Measurements from ENCODE around the gene FBXO31. TPM values are rescaled to one million over a fixed set of nuclear protein-coding genes. Genes with fewer than 3 reads are reported as not detected.

The FBXO31 gene
- total RNA-seq, 4 donors from 2014 or later: 156 to 264 (median 201) TPM

DNA sequence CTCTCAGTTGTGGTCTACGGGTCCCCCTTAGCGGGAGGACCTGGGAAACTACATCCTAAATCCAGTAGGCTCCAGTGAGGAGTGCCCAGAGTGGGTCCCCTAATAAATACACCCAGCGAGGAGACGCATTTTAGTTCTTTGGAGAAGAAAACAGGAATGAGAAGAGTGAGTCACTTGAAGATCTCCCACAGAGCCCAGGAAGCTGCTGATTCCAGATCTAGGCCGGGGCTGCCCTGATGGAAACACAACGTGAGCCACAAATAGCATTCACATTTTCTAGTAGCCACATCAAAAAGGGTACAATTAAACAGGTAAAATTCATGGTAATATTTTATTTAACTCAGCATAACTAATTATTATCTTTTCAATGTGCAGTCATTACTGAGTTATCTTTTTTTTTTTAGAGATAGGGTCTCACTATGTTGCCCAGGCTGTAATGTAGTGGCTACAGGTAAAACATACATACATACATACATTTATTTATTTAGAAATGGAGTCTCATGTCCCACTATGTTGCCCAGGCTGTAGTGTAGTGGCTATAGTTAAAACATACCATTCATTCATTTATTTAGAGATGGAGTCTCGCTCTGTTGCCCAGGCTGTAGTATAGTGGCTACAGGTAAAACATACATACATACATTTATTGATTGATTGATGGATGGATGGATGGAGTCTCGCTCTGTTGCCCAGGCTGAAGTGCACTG is 21.5 kb downstream of the FBXO31 start:
- TF ChIP-seq, protein P1, sequence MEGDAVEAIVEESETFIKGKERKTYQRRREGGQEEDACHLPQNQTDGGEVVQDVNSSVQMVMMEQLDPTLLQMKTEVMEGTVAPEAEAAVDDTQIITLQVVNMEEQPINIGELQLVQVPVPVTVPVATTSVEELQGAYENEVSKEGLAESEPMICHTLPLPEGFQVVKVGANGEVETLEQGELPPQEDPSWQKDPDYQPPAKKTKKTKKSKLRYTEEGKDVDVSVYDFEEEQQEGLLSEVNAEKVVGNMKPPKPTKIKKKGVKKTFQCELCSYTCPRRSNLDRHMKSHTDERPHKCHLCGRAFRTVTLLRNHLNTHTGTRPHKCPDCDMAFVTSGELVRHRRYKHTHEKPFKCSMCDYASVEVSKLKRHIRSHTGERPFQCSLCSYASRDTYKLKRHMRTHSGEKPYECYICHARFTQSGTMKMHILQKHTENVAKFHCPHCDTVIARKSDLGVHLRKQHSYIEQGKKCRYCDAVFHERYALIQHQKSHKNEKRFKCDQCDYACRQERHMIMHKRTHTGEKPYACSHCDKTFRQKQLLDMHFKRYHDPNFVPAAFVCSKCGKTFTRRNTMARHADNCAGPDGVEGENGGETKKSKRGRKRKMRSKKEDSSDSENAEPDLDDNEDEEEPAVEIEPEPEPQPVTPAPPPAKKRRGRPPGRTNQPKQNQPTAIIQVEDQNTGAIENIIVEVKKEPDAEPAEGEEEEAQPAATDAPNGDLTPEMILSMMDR (IDR thresholded peaks at IDR 0.05 in 4 of 5, conservative IDR thresholded peaks at IDR 0.05 in 1 of 5): no peak
- no peak for TF ChIP-seq POLR2A (IDR thresholded peaks at IDR 0.05)
- intact Hi-C loops (cut with DNase I; ENCODE audit: low total_unique reads): no loop called here
- H3K9me3 ChIP-seq: no peaks in the 10 kb centered on the region
- peak overlapping the region; percentile 92 to 97 (median 93) for H3K27ac ChIP-seq
- ATAC-seq (no peak), DNase-seq (no peak)
- H3K4me1 ChIP-seq: peaks cover 76 to 81% of the 10 kb centered on the region in 2 donors
- no peaks in the 10 kb centered on the region for H3K27me3 ChIP-seq
- peaks cover 0 to 9% of the 10 kb centered on the region in 2 donors for H3K36me3 ChIP-seq
- in situ Hi-C loops (cut with MboI; ENCODE audit: low sequenced_read_pairs in 4 of 4): no loop called here
- H3K4me3 ChIP-seq: no peak overlapping the region

DNA sequence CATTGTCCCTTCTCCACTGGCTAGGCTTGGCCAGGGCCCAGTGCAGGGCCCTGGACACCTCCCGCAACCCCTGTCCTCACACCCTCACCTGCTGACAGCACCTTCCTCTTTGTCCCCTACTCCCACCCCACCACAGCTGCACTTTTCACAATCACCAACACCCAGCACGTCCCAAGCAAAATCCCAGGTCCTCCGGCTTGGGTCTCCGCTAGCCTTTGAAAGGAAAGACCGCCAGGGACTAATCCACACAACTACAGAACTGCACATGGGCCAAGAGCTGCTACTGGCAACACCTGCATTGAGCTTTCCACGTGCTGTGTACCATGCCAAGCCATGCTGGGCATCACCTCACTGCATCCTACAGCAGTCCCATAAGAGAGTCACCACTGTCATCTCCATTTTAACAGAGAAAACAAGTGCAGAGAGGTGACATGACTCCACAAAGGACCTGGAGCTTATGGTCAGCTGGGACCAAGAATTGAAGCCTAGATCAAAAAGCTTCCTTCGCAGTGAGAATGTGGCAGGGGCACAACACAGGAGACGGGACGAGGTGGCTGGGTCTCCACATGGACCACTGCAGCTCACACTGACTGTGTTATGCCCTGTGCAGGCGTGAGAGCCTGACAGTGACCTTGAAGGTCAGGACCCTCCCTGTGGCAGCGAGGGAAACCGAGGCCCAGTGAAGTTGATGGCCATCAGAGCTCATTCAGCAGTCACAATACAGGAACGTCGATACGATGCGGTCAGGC is 22.5 kb downstream of the FBXO31 start:
- Histone ChIP-seq H3K4me1 (peaks cover 70 to 83% of the 10 kb centered on the region in 2 donors), H3K36me3 (peaks cover 0 to 9% of the 10 kb centered on the region in 2 donors), H3K9me3 (no peaks in the 10 kb centered on the region), H3K27ac (peak overlapping the region; percentile 92 to 97 (median 93)), H3K4me3 (no peak overlapping the region), H3K27me3 (no peaks in the 10 kb centered on the region)
- intact Hi-C loops (cut with DNase I; ENCODE audit: low total_unique reads): no loop called here
- no peak for DNase-seq
- ATAC-seq: no peak
- in situ Hi-C loops (cut with MboI; ENCODE audit: low sequenced_read_pairs in 4 of 4): no loop called here
- TF ChIP-seq, protein P1 (IDR thresholded peaks at IDR 0.05 in 4 of 5, conservative IDR thresholded peaks at IDR 0.05 in 1 of 5): no peak
- no peak for TF ChIP-seq POLR2A (IDR thresholded peaks at IDR 0.05)

DNA sequence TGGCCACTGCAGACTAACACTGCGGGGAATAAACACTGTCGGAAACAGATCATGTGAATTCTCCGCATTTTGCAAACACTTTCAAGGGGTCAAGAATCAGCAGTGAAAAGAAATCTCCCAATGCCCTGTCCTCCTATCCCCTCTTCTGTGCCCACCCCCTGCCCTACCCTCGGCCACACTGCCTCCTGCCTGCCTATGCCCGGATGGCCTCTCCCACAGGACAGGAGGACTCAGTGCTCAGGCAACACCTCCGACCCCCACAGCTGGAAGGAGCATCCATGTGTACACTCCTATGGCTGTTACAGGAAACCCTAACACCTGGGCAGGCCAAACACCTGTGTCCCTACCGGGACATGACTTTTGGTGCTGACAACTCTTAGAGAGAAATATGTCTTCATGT is 24.5 kb downstream of the FBXO31 start:
- H3K9me3 ChIP-seq: no peaks in the 10 kb centered on the region

DNA sequence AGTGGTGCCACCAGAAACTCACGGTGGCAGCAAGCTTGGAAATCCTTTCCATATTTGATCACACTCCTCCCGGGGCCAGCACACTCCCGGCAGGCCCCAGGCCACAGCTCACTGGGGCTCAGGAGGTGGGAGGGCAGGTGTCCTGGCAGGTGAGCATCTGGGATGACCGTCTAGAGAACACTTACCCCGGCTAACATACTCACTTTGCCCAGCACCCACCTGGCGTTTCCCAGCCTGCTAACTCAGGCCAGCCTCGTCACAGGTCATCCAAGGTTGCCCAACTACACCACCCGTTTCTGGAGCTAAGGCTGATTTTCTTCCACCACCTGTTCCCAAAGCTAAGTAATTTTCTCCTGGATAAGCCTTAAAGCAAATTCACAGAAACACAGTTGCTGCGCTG is 24.9 kb downstream of the FBXO31 start:
- intact Hi-C loops (cut with DNase I; ENCODE audit: low total_unique reads): loop anchor here (2.0 kb wide), 1 partner anchor 22 kb away; no protein-coding TSS in a partner anchor
- DNase-seq (peak; percentile 74 to 81), ATAC-seq (peak; percentile 53 to 60)
- Histone ChIP-seq H3K36me3 (peaks cover 0 to 12% of the 10 kb centered on the region in 2 donors), H3K4me1 (peaks cover 60 to 72% of the 10 kb centered on the region in 2 donors), H3K27me3 (no peaks in the 10 kb centered on the region), H3K4me3 (no peak overlapping the region), H3K9me3 (no peaks in the 10 kb centered on the region), H3K27ac (peak overlapping the region; percentile 92 to 97 (median 93))
- in situ Hi-C loops (cut with MboI; ENCODE audit: low sequenced_read_pairs in 4 of 4): no loop called here
- TF ChIP-seq, protein P1 (IDR thresholded peaks at IDR 0.05 in 4 of 5, conservative IDR thresholded peaks at IDR 0.05 in 1 of 5): no peak
- no peak for TF ChIP-seq POLR2A (IDR thresholded peaks at IDR 0.05)

More for the DNA sequence above, 24.5 kb downstream of the FBXO31 start:
- ATAC-seq (no peak), DNase-seq (peak in 1 of 2 donors; percentile 30)
- in situ Hi-C loops (cut with MboI; ENCODE audit: low sequenced_read_pairs in 4 of 4): no loop called here
- H3K27me3 ChIP-seq: no peaks in the 10 kb centered on the region
- no peak for TF ChIP-seq POLR2A (IDR thresholded peaks at IDR 0.05)
- TF ChIP-seq, protein P1 (IDR thresholded peaks at IDR 0.05 in 4 of 5, conservative IDR thresholded peaks at IDR 0.05 in 1 of 5): peak in 1 of 5 experiments; percentile 9
- H3K36me3 ChIP-seq: peaks cover 0 to 9% of the 10 kb centered on the region in 2 donors
- H3K4me3 ChIP-seq: no peak overlapping the region
- H3K4me1 ChIP-seq: peaks cover 64 to 72% of the 10 kb centered on the region in 2 donors
- H3K27ac ChIP-seq: peak overlapping the region; percentile 92 to 97 (median 93)
- intact Hi-C loops (cut with DNase I; ENCODE audit: low total_unique reads): loop anchor here (2.0 kb wide), 1 partner anchor 22 kb away; no protein-coding TSS in a partner anchor

Data from gastrocnemius medialis (tissue), 4 donors.